ENCODE data around the gene ZGPAT. TPM values are rescaled to one million over a fixed set of nuclear protein-coding genes. Genes with fewer than 3 reads are reported as not detected.
A peak's percentile ranks its signal among the peaks of the same experiment; 100 is the strongest.

ZGPAT gene
- total and polyA plus RNA-seq, 2 of the 13 experiments (the other 11 are each of a cell fraction or from before 2014, with no cell fraction given): 23.0 to 41.9 TPM

GRCh38 chr20:63741354-63741675 is 33.5 kb downstream of the ZGPAT start (continued):
- TF ChIP-seq ATF7-NPFF (CRISPR knock-in tag; IDR thresholded peaks at IDR 0.05; ENCODE audit: low read depth) (peak; percentile 83; the same call in 1 of the 2 replicates), ISL2 (CRISPR knock-in tag; IDR thresholded peaks at IDR 0.05) (no peak), ATF1 (CRISPR knock-in tag; IDR thresholded peaks at IDR 0.05) (no peak), CHD4 (IDR thresholded peaks at IDR 0.05; ENCODE audit: borderline replicate concordance, low read length) (0 out of 2 replicates have a peak, but pooled peaks have one; percentile 14), CEBPG (CRISPR knock-in tag; IDR thresholded peaks at IDR 0.05) (no peak), SKIL (CRISPR knock-in tag; IDR thresholded peaks at IDR 0.05; ENCODE audit: borderline replicate concordance) (no peak), ZKSCAN1 (IDR thresholded peaks at IDR 0.05; ENCODE audit: low read length) (no peak), POGK (CRISPR knock-in tag; conservative IDR thresholded peaks at IDR 0.05) (0 out of 2 replicates have a peak, but pooled peaks have one; percentile 2), YY1 (IDR thresholded peaks at IDR 0.05; ENCODE audit: insufficient read depth, insufficient replicate concordance, low read depth, low read length) (peak; percentile 52), RELA (CRISPR knock-in tag; IDR thresholded peaks at IDR 0.05) (no peak), PLRG1 (conservative IDR thresholded peaks at IDR 0.05) (no peak), MYNN (CRISPR knock-in tag; IDR thresholded peaks at IDR 0.05; ENCODE audit: low read depth) (no peak), ZNF839 (CRISPR knock-in tag; IDR thresholded peaks at IDR 0.05; ENCODE audit: borderline replicate concordance) (no peak), MIER2 (CRISPR knock-in tag; IDR thresholded peaks at IDR 0.05) (no peak), GPN1 (CRISPR knock-in tag; IDR thresholded peaks at IDR 0.05; ENCODE audit: borderline replicate concordance) (no peak), DR1 (CRISPR knock-in tag; IDR thresholded peaks at IDR 0.05) (no peak), ZBTB8A (CRISPR knock-in tag; IDR thresholded peaks at IDR 0.05; ENCODE audit: borderline replicate concordance, low read depth) (no peak), CHCHD3 (CRISPR knock-in tag; IDR thresholded peaks at IDR 0.05) (0 out of 2 replicates have a peak, but pooled peaks have one; percentile 74)
- TF ChIP-seq, protein P1, sequence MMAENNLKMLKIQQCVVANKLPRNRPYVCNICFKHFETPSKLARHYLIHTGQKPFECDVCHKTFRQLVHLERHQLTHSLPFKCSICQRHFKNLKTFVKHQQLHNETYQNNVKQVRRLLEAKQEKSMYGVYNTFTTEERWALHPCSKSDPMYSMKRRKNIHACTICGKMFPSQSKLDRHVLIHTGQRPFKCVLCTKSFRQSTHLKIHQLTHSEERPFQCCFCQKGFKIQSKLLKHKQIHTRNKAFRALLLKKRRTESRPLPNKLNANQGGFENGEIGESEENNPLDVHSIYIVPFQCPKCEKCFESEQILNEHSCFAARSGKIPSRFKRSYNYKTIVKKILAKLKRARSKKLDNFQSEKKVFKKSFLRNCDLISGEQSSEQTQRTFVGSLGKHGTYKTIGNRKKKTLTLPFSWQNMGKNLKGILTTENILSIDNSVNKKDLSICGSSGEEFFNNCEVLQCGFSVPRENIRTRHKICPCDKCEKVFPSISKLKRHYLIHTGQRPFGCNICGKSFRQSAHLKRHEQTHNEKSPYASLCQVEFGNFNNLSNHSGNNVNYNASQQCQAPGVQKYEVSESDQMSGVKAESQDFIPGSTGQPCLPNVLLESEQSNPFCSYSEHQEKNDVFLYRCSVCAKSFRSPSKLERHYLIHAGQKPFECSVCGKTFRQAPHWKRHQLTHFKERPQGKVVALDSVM (CRISPR knock-in tag; IDR thresholded peaks at IDR 0.05): 0 out of 2 replicates have a peak, but pooled peaks have one; percentile 3
- TF ChIP-seq, protein P2, sequence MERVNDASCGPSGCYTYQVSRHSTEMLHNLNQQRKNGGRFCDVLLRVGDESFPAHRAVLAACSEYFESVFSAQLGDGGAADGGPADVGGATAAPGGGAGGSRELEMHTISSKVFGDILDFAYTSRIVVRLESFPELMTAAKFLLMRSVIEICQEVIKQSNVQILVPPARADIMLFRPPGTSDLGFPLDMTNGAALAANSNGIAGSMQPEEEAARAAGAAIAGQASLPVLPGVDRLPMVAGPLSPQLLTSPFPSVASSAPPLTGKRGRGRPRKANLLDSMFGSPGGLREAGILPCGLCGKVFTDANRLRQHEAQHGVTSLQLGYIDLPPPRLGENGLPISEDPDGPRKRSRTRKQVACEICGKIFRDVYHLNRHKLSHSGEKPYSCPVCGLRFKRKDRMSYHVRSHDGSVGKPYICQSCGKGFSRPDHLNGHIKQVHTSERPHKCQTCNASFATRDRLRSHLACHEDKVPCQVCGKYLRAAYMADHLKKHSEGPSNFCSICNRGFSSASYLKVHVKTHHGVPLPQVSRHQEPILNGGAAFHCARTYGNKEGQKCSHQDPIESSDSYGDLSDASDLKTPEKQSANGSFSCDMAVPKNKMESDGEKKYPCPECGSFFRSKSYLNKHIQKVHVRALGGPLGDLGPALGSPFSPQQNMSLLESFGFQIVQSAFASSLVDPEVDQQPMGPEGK (CRISPR knock-in tag; IDR thresholded peaks at IDR 0.05): no peak
- TF ChIP-seq, protein P3, sequence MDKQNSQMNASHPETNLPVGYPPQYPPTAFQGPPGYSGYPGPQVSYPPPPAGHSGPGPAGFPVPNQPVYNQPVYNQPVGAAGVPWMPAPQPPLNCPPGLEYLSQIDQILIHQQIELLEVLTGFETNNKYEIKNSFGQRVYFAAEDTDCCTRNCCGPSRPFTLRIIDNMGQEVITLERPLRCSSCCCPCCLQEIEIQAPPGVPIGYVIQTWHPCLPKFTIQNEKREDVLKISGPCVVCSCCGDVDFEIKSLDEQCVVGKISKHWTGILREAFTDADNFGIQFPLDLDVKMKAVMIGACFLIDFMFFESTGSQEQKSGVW (CRISPR knock-in tag; IDR thresholded peaks at IDR 0.05; ENCODE audit: borderline replicate concordance): no peak
- TF ChIP-seq, protein P4, sequence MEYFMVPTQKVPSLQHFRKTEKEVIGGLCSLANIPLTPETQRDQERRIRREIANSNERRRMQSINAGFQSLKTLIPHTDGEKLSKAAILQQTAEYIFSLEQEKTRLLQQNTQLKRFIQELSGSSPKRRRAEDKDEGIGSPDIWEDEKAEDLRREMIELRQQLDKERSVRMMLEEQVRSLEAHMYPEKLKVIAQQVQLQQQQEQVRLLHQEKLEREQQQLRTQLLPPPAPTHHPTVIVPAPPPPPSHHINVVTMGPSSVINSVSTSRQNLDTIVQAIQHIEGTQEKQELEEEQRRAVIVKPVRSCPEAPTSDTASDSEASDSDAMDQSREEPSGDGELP (IDR thresholded peaks at IDR 0.05; ENCODE audit: borderline replicate concordance, low read depth): no peak
